GM19395 (cell line): Measurements from ENCODE around the gene ZFP62.
"Not testable (repeated sequence)": the region's sequence is repeated elsewhere in the genome, so short reads cannot be mapped to it uniquely, and the experiment has no call there.

Experiments used
- ATAC-seq: cut with Tn5 transposase; IDR thresholded peaks from one replicate; pipeline ENCODE4 v1.9.1; 2021; ENCODE audit warnings: mild to moderate bottlenecking, moderate library complexity; ENCODE audit not compliant: unreplicated experiment

The ZFP62 gene

DNA sequence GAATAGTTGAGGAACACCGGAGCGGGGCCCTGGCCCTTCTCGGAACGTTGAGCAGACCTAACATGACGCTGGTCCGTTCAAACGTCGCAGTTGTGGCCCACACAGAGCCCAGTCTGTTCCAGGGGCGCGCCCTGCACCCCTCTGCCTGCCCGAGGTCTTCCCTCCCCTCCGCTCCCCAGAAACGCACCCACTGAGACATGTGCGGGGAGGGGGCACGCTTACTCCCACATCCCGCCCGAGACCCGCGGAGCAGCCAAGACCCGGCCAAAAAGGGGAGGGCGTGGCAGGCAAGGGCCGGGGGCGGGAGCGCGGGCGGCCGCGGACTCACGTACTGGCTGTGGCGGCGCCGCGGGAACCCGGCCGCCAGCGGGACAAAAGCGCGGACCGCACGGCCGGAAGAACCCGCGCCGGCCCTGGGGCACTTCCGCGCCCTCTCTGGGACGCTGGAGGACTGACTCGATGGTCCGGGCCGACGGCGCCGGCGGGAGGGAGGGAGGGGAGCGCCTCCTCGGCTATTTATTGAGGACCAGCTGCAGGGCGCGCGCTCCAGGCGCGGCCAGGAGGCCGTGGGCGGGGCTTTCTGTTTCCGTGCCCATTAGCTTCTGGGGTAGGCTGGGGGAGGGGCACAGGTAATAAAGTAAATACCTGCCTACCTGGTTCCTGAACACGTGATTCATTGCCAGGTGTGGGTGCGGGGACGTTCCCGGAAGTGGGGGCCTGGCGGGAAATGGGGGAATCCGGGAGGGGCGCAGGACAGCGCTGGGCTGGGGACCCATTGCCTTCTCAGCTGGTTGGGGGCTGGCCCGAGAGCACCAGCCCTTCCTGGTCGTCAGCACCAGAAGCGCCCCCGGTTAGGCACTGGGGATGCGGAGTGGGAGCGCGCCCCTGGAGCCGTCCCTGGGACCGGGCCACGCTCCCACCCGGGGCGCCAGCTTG lies at the start of gene ZFP62:
Gene ZFP62 (minus strand): TSS at position 390 of the 936 bp plus-strand sequence. CDS start 57 bp downstream, at position 333.
- peak; percentile 82 for ATAC-seq

- no peak for ATAC-seq
These were observed 49.7 kb upstream of the ZFP62 start for GRCh38 chr5:180910735-180911134.

- ATAC-seq, result no peak
These were observed 49.1 kb upstream of the ZFP62 start for GRCh38 chr5:180910182-180910581.

DNA sequence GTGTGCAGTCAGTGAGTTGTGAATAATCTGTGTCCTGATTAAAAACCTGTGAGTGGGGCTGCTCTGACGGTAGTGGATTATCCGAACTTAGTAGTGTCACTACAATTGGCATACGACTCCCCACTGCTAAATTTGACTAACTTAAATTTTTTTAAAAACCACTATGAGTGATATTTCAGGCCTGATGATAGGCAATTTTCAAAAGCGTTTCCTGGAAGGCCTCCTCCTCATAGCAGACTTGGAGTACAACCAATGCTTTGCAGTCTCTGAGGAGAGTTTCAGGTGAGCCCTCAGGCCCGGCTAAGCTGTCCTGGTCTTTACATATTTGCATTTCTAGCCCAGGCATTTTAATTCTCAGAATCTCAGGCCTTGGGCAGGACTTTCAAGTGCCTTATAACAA lies 48.7 kb upstream of the ZFP62 start:
- ATAC-seq, result no peak

GRCh38 chr5:180908998-180909731 lies 48.1 kb upstream of the ZFP62 start:
- no peak for ATAC-seq

- no peak for ATAC-seq
These were observed 47.3 kb upstream of the ZFP62 start for GRCh38 chr5:180908400-180908799.

- ATAC-seq, result no peak
These were observed 40.4 kb upstream of the ZFP62 start for GRCh38 chr5:180901319-180902009.

DNA sequence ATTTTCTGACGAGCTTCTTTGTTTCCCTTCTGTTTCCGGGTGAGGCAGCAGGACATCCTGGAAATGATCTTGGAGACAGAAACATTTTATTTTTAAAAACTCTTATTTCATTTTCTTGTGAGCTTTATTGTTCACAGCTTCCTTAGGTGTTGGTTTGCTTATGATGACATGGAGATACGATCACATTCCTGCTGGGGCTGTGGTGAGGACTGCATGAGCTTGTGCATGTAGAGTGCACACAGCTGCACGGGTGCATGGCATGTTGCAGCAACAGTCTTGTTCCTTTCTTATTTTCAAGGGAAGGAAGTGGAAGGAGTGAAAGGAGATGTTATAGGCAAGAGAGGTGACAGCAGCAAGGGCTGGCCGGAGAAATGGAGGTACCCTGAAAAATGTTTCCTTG lies 39.1 kb upstream of the ZFP62 start:
- ATAC-seq, result no peak

GRCh38 chr5:180898621-180899246 lies 37.7 kb upstream of the ZFP62 start, which contains the start of gene BTNL8:
TSS of gene BTNL8 (plus strand) at chr5:180899159. CDS start at chr5:180899311, 152 bp downstream.
- no peak for ATAC-seq

- ATAC-seq, result not testable (repeated sequence)
These were observed 34.3 kb upstream of the ZFP62 start for GRCh38 chr5:180895330-180895729.

GRCh38 chr5:180889381-180889780 lies 28.3 kb upstream of the ZFP62 start:
- ATAC-seq, result no peak

DNA sequence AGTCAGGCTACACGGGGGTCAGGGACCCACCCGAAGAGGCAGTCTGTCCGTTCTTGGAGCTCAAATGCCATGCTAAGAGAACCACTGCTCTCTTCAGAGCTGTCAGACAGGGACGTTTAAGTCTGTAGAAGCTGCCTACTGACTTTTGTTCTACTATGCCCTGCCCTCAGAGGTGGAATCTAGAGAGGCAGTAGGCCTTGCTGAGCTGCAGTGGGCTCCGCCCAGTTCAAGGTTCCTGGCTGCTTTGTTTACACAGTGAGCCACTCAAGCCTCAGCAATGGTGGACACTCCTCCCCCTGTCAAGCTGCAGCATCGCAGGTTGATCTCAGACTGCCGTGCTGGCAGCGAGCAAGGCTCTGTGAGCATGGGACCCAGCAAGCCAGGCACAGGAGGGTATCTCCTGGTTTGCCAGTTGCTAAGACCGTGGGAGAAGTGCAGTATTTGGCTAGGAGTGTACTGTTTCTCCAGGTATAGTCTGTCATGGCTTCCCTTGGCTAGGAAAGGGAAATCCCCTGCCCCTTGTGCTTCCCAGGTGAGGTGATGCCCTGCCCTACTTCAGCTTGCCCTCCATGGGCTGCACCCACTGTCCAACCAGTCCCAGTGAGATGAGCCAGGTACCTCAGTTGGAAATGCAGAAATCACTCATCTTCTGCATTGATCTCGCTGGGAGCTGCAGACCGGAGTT lies 24.9 kb upstream of the ZFP62 start:
- ATAC-seq, result not testable (repeated sequence)

DNA sequence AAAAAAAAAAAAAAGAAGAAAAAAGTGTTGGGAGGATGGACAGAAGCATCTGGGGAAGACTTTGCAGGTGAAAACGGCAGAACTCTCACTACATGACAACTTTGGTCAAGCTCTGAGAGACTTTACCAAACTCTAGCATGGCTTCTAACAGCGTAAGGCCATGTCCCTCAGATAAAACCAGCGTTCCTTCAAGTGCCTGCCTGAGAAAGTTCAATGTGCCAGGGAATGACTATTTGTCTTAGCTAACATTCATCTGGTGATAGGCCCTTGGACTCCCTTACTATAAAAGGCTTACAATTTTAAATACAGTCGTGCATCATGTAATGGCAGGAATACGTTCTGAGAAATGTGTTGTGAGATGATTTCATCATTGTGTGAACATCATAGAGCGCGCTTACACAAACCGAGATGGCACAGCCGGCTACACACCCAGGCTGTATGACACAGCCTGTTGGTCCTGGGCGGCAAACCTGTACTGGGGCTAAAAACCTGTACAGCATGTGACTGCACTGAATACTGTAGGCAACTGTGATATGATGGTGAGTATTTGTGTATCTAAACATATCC lies 14.9 kb upstream of the ZFP62 start:
- no peak for ATAC-seq

DNA sequence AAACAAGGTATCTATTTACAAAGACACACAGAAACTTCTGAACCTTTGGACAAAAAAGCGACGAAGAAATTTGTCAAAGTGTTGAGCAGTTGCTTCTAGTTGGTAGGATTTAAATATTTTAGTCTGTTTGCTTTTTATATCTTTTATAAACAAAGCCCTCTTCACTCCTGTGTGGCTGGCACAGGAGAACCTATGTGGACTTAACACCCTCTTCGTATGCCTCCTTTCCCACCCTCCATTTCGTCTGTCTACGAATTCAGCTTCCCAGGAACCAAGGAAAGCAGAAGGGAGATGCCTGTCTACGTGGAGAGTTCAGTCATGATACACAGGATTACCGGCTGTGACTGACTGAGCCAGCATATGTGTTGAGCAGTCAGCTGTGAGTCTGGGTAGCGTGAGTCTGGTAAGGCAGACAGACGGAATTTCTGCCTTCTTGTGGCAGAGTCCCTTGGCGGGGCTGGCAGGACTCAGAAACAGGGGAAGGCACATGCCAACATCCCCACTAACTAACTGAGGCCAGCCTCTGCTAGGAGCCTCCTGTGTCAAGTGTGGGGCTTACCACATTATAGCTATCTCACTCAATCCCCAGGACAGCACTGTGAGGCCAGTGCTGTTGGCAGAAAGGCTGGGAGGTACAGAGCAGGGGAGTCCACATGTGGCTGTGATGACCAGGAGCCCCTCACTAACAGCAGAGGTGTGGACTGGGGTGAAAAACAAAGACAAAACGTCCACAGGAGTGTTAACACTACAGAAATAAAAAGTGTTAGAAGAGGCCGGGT lies 13.9 kb upstream of the ZFP62 start:
- ATAC-seq, result no peak

DNA sequence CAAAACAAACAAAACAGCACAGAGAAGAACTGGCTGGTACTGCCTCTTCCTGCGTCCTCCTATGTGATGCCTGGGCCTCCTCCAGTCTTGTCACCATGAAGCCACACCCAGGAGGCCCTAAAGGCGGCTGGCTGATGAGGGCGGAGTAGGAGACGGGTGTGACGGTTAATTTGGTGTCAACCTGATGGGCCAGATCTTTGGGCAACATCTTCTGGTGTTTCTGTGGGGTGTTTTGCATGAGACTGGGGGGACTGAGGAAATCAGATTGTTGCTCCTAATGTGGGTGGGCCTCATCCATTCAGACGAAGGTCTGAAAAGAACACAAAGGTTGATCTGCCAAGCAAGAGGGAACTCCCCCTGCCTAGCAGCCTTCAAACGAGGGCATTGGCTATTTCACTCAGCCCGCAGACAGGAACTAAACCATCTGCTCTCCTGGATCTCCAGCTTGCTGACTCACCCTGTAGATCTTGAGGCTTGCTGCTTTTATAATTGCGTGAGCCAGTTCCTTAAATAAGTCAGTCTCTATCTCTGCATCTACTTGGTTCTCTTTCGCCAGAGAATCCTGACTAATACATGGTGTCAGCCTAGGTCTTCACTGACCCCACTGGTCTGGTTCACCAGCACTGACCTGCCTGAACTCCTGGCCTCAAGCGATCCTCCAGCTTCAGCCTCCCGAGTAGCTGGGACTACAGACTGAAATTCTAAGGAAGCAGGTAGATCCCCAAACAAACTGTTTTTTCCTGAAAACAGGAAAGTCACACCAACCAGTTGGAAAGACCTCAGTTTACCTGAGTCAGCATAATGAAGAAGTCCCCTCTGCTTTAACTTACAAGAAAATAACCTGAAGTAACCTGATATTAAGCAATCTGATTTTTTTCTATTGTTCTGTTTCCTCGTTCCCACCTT lies 12.8 kb upstream of the ZFP62 start:
- ATAC-seq, result no peak

DNA sequence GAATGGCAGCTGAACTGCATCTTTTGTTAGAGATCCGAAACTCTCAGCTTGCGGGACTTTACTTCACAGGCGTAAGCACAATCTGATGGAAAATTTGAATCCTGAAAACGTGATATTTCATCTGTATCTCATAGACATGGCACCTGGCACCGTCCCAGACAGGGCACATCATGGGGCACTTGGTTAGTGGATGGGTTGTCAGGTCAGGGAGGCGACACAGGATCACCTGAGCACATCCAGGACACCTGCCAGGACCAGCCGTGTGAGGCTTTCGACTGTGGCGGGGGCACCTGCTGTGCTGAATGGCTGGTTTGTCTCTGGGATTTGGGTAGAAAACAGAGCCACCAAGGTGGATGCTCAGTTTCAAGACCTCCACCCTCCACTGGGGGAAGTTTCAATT lies 11.3 kb upstream of the ZFP62 start:
- no peak for ATAC-seq

DNA sequence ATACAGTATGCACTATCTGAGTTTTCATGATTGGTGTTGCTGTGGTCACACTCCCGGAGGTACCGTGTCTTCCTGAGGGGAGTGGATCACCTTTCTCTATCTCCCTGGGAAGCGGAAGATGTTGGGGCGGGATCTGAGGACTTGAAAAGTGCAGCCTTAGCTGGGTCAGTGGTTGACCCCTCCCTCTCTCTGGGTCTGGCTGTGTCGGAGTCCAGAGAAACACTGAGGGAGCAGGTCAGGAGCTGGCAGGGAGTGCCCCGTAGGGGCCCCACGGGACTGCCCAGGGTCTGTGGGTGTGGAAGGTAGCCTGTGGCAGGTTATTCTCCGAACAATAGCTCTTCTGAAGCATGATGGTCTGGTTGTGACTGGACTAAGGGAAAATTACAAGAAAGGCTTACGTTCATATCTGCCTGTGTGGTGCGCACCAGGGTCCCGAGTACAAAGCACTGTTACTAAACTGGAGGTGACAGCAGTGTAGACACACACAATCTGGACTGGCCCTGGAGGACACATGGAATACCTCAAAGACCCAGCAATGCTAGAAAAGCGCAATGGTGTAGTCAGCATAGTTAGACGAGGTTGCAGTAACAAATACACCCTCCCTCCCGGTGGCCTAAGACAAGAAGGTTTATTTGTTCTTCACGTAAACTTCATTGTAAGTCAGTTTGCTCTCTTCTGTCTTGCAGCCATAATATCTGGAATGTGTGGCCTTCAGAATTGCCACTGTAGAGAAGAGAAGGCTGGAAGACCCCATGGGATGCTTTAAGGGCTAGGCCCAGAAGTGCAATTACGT lies 9.4 kb upstream of the ZFP62 start:
- ATAC-seq, result no peak
